T-cell (primary cell): Measurements from ENCODE around the gene XRRA1. TPM values are rescaled to one million over a fixed set of nuclear protein-coding genes. Genes with fewer than 3 reads are reported as not detected.
A peak's percentile ranks its signal among the peaks of the same experiment; 100 is the strongest.
"Not testable (repeated sequence)": the region's sequence is repeated elsewhere in the genome, so short reads cannot be mapped to it uniquely, and the experiment has no call there.

Experiments
- ATAC-seq, 4 experiments: fragments of 200-7000 bp in 3 of 4; fragments of 150-1000 bp in 1 of 4; cut with Tn5 transposase; replicated peaks in 1 of 4; 1 replicate in 3 of 4; 2 replicates in 1 of 4; pipeline ENCODE4 v1.10.0; 2021; ENCODE audit warnings: moderate library complexity in 3 of 4, mild to moderate bottlenecking in 2 of 4, moderate number of reproducible peaks in 1 of 4
- CTCF ChIA-PET, 2 donors: fragments of 300-600 bp; sonication (Branson Sonifier 250); formaldehyde crosslinking; loops; one replicate each; lab custom pipeline; 2022; ENCODE audit warnings: antibody characterized with exemption in 2 of 2; lab: Charles Lee
- POLR2A ChIA-PET, 2 donors: fragments of 300-600 bp; sonication (Branson Sonifier 250); formaldehyde crosslinking; loops; one replicate each; lab custom pipeline; 2022; ENCODE audit warnings: antibody characterized with exemption in 2 of 2; lab: Charles Lee
- DNase-seq, 35 experiments: peaks; one replicate each; pipeline versions ENCODE4 v3.0.0 to v3.0.0-alpha.2; 2013 to 2023
- H3K27ac ChIP-seq: one replicate; pipeline ENCODE4 v1.5.1; 2013; ENCODE audit warnings: low read length
- H3K27me3 ChIP-seq, 2 experiments: replicated peaks in 1 of 2; 1 replicate in 1 of 2; 2 replicates in 1 of 2; pipeline versions ENCODE4 v1.6.1 to v1.7.0; 2013; ENCODE audit warnings: low read length in 1 of 2, mixed read lengths in 1 of 2; ENCODE audit not compliant: control insufficient read depth in 2 of 2, insufficient read depth in 2 of 2; ENCODE audit errors: extremely low read depth in 1 of 2
- H3K36me3 ChIP-seq, 2 donors: 1 replicate in 1 of 2; 2 replicates in 1 of 2; pipeline versions ENCODE4 v1.6.1 to v1.7.0; 2013; ENCODE audit warnings: low read length in 1 of 2; ENCODE audit not compliant: control insufficient read depth in 2 of 2, insufficient read depth in 1 of 2; ENCODE audit errors: extremely low read depth in 1 of 2
- H3K4me1 ChIP-seq, 2 experiments: 1 replicate in 1 of 2; 2 replicates in 1 of 2; pipeline versions ENCODE4 v1.6.1 to v1.7.0; 2013; ENCODE audit warnings: low read length in 2 of 2, mixed read lengths in 1 of 2; ENCODE audit not compliant: insufficient read depth in 2 of 2, control insufficient read depth in 1 of 2; ENCODE audit errors: extremely low read depth in 1 of 2
- H3K4me3 ChIP-seq, 2 donors: 1 replicate in 1 of 2; 2 replicates in 1 of 2; pipeline versions ENCODE4 v1.5.1 to v1.7.0; 2013; ENCODE audit warnings: mild to moderate bottlenecking in 2 of 2, low read length in 1 of 2, moderate library complexity in 1 of 2; ENCODE audit not compliant: control insufficient read depth in 1 of 2; ENCODE audit errors: extremely low read depth in 1 of 2
- H3K9me3 ChIP-seq: 2 replicates; pipeline ENCODE4 v1.7.0; 2013
- H3K27ac Mint-ChIP-seq, 2 donors: one replicate each; pipeline ENCODE4 v1.8.0; 2020 to 2021; ENCODE audit warnings: mild to moderate bottlenecking in 2 of 2, mixed read lengths in 2 of 2
- H3K27me3 Mint-ChIP-seq, 2 donors: one replicate each; pipeline ENCODE4 v1.8.0; 2021 to 2022; ENCODE audit warnings: mixed read lengths in 2 of 2
- H3K36me3 Mint-ChIP-seq: one replicate; pipeline ENCODE4 v1.8.0; 2021; ENCODE audit warnings: mixed read lengths
- H3K4me1 Mint-ChIP-seq, 3 donors: one replicate each; pipeline ENCODE4 v1.8.0; 2020 to 2022; ENCODE audit warnings: mixed read lengths in 3 of 3, mild to moderate bottlenecking in 1 of 3
- H3K4me3 Mint-ChIP-seq, 3 donors: one replicate each; pipeline ENCODE4 v1.8.0; 2020 to 2022; ENCODE audit warnings: mild to moderate bottlenecking in 3 of 3, mixed read lengths in 3 of 3, moderate library complexity in 3 of 3
- H3K9me3 Mint-ChIP-seq, 3 donors: one replicate each; pipeline ENCODE4 v1.8.0; 2020 to 2022; ENCODE audit warnings: mixed read lengths in 3 of 3
- WGBS: methylation state at CpG from one replicate; pipeline ENCODE4 v1.1.5; 2013; ENCODE audit warnings: missing lambda C conversion rate; ENCODE audit not compliant: insufficient coverage; 5-methylcytosine and 5-hydroxymethylcytosine counted together
- total RNA-seq, 35 experiments: library from RNA in 6 of 35; stranded (reverse) in 6 of 35; fragments of 120-200 nt in 1 of 35; gene quantifications; one replicate each; pipeline versions ENCODE4 v1.2.1 to v1.2.4 and lab custom pipeline; 2013 to 2026

XRRA1 gene
- total RNA-seq, 5 donors from 2014 or later (not counting 1 experiment from before 2014, with no cell fraction given), result 12.6 to 27.7 (median 14.6) TPM

GRCh38 chr11:74826901-74827300 lies 122.0 kb downstream of the XRRA1 start:
- Mint-ChIP-seq H3K4me1 (peaks cover 0 to under 1% (median under 1%) of the 10 kb centered on the region in 3 donors), H3K36me3 (peaks cover 90% of the 10 kb centered on the region), H3K27ac (no peak overlapping the region), H3K4me3 (no peak overlapping the region), H3K9me3 (peaks cover 8 to 28% (median 18%) of the 10 kb centered on the region in 3 donors), H3K27me3 (no peaks in the 10 kb centered on the region)
- H3K27ac ChIP-seq, result no peak overlapping the region
- ATAC-seq, result no peak
- H3K36me3 ChIP-seq, result peaks cover 14 to 18% of the 10 kb centered on the region in 2 donors
- ChIA-PET POLR2A (no interaction called here), CTCF (interaction anchor here in 1 of 2 donors (0.6 kb wide), 1 partner anchor 103 kb away, joined by 3 read pairs; no protein-coding TSS in a partner anchor)
- H3K9me3 ChIP-seq, result peaks cover 10% of the 10 kb centered on the region
- H3K4me1 ChIP-seq, result peaks cover 0 to under 1% of the 10 kb centered on the region in 2 experiments
- peak overlapping the region in 1 of 2 donors; percentile 33 for H3K4me3 ChIP-seq
- no peaks in the 10 kb centered on the region for H3K27me3 ChIP-seq
- no peak for DNase-seq
- 100% methylated on average over 1 of the region's 4 CpGs for WGBS

- H3K9me3 ChIP-seq, H3K27me3 ChIP-seq, H3K4me3 Mint-ChIP-seq, CTCF ChIA-PET, ATAC-seq, H3K27me3 Mint-ChIP-seq, DNase-seq, H3K27ac Mint-ChIP-seq, H3K4me3 ChIP-seq, H3K4me1 ChIP-seq, H3K27ac ChIP-seq, POLR2A ChIA-PET, H3K4me1 Mint-ChIP-seq: not testable (repeated sequence)
- Mint-ChIP-seq H3K36me3 (peaks cover 91% of the 10 kb centered on the region), H3K9me3 (peaks cover 8 to 28% (median 18%) of the 10 kb centered on the region in 3 donors)
- peaks cover 14 to 20% of the 10 kb centered on the region in 2 donors for H3K36me3 ChIP-seq
- no CpG with 5 or more reads among the region's 2 CpGs for WGBS
Measured at GRCh38 chr11:74825596-74825995, 123.3 kb downstream of the XRRA1 start.

GRCh38 chr11:74824285-74824982 lies 124.5 kb downstream of the XRRA1 start:
- H3K4me3 ChIP-seq, result no peak overlapping the region
- Mint-ChIP-seq H3K27me3 (no peaks in the 10 kb centered on the region), H3K4me3 (no peak overlapping the region), H3K9me3 (peaks cover 8 to 28% (median 18%) of the 10 kb centered on the region in 3 donors), H3K4me1 (peaks cover 10 to 17% (median 12%) of the 10 kb centered on the region in 3 donors), H3K36me3 (peaks cover 91% of the 10 kb centered on the region), H3K27ac (no peak overlapping the region)
- no CpG with 5 or more reads among the region's 1 CpG for WGBS
- CTCF ChIA-PET, result interaction anchor here in 1 of 2 donors (0.6 kb wide), 1 partner anchor 351 kb away, joined by 4 read pairs; no protein-coding TSS in a partner anchor
- peaks cover 10% of the 10 kb centered on the region for H3K9me3 ChIP-seq
- no peak overlapping the region for H3K27ac ChIP-seq
- peaks cover 14 to 28% of the 10 kb centered on the region in 2 donors for H3K36me3 ChIP-seq
- no peaks in the 10 kb centered on the region for H3K27me3 ChIP-seq
- DNase-seq, result no peak
- no peak for ATAC-seq
- POLR2A ChIA-PET, result interaction anchor here in 1 of 2 donors (0.7 kb wide), 1 partner anchor 10 kb away, joined by 7 read pairs; no protein-coding TSS in a partner anchor
- H3K4me1 ChIP-seq, result peaks cover 0 to 2% of the 10 kb centered on the region in 2 experiments

- Mint-ChIP-seq H3K9me3 (peaks cover 8 to 24% (median 15%) of the 10 kb centered on the region in 3 donors), H3K27ac (no peak overlapping the region), H3K4me1 (peaks cover 32 to 40% (median 34%) of the 10 kb centered on the region in 3 donors), H3K27me3 (no peaks in the 10 kb centered on the region), H3K4me3 (no peak overlapping the region), H3K36me3 (peaks cover 92% of the 10 kb centered on the region)
- H3K4me1 ChIP-seq, result peaks cover 0 to 6% of the 10 kb centered on the region in 2 experiments
- no peaks in the 10 kb centered on the region for H3K27me3 ChIP-seq
- H3K9me3 ChIP-seq, result peaks cover 10% of the 10 kb centered on the region
- WGBS, result 83% methylated on average over 2 of the region's 5 CpGs
- ChIA-PET CTCF (no interaction called here), POLR2A (no interaction called here)
- H3K27ac ChIP-seq, result no peak overlapping the region
- no peak for DNase-seq
- ATAC-seq, result no peak
- no peak overlapping the region for H3K4me3 ChIP-seq
- H3K36me3 ChIP-seq, result peaks cover 20 to 36% of the 10 kb centered on the region in 2 donors
Measured at GRCh38 chr11:74822170-74822569, 126.7 kb downstream of the XRRA1 start.

GRCh38 chr11:74820763-74821162 lies 128.1 kb downstream of the XRRA1 start:
- Mint-ChIP-seq H3K36me3 (peaks cover 90% of the 10 kb centered on the region), H3K4me1 (peaks cover 43 to 51% (median 46%) of the 10 kb centered on the region in 3 donors), H3K9me3 (peaks cover 8 to 18% (median 13%) of the 10 kb centered on the region in 3 donors), H3K4me3 (no peak overlapping the region), H3K27me3 (no peaks in the 10 kb centered on the region), H3K27ac (no peak overlapping the region)
- Histone ChIP-seq H3K27ac (no peak overlapping the region), H3K4me3 (no peak overlapping the region), H3K36me3 (peaks cover 14 to 37% of the 10 kb centered on the region in 2 donors), H3K9me3 (peaks cover 10% of the 10 kb centered on the region), H3K4me1 (peaks cover 0 to 6% of the 10 kb centered on the region in 2 experiments), H3K27me3 (no peaks in the 10 kb centered on the region)
- ChIA-PET POLR2A (no interaction called here), CTCF (interaction anchor here in 1 of 2 donors (1.3 kb wide), 1 partner anchor 11 kb away, joined by 4 read pairs; no protein-coding TSS in a partner anchor)
- ATAC-seq (no peak), DNase-seq (no peak)
- no CpG with 5 or more reads among the region's 1 CpG for WGBS

GRCh38 chr11:74819400-74819799 lies 129.5 kb downstream of the XRRA1 start:
- Mint-ChIP-seq H3K4me3 (no peak overlapping the region), H3K36me3 (peaks cover 80% of the 10 kb centered on the region), H3K27me3 (no peaks in the 10 kb centered on the region), H3K9me3 (peaks cover 8 to 9% (median 8%) of the 10 kb centered on the region in 3 donors), H3K27ac (peak overlapping the region; percentile 5 to 49), H3K4me1 (peaks cover 46 to 51% (median 46%) of the 10 kb centered on the region in 3 donors)
- ATAC-seq, result no peak
- Histone ChIP-seq H3K36me3 (peaks cover 14 to 37% of the 10 kb centered on the region in 2 donors), H3K4me1 (peaks cover 0 to 6% of the 10 kb centered on the region in 2 experiments), H3K9me3 (peaks cover 4% of the 10 kb centered on the region), H3K4me3 (no peak overlapping the region), H3K27me3 (no peaks in the 10 kb centered on the region), H3K27ac (no peak overlapping the region)
- ChIA-PET CTCF (interaction anchor here in 1 of 2 donors (0.6 to 1.3 kb wide), 2 partner anchors 9 to 1012 kb away, joined by 3 to 4 read pairs; no protein-coding TSS in a partner anchor), POLR2A (interaction anchor here in 1 of 2 donors (0.5 kb wide), 1 partner anchor 70 kb away, joined by 9 read pairs; no protein-coding TSS in a partner anchor)
- 100% methylated on average over 1 of the region's 1 CpG for WGBS
- no peak for DNase-seq
